GM12875 (cell line): ENCODE measurements around the gene ANXA4.
"Not testable (repeated sequence)": the region's sequence is repeated elsewhere in the genome, so short reads cannot be mapped to it uniquely, and the experiment has no call there.

ENCODE experiments used
- H3K4me3 ChIP-seq: one replicate; pipeline ENCODE4 v1.5.1; 2011; ENCODE audit warnings: low read depth, low read length, control low read depth
- CTCF ChIP-seq: IDR thresholded peaks from 2 replicates; pipeline ENCODE4 v1.5.1; 2011; ENCODE audit warnings: low read depth, mild to moderate bottlenecking, control low read depth, inconsistent platforms, low read length, moderate library complexity, borderline replicate concordance; ENCODE audit not compliant: insufficient read depth

Gene ANXA4

GRCh38 chr2:69817729-69818501, 76.0 kb downstream of the ANXA4 start:
- no peak for TF ChIP-seq CTCF
- no peak overlapping the region for H3K4me3 ChIP-seq

- H3K4me3 ChIP-seq: no peak overlapping the region
- TF ChIP-seq CTCF: no peak
Measured at GRCh38 chr2:69827796-69828540, 86.0 kb downstream of the ANXA4 start.

GRCh38 chr2:69828938-69829255, 87.0 kb downstream of the ANXA4 start:
- TF ChIP-seq CTCF: no peak
- peak overlapping the region; percentile 86 for H3K4me3 ChIP-seq

GRCh38 chr2:69829256-69830044, 87.5 kb downstream of the ANXA4 start, which contains the start of gene GMCL1:
TSS of gene GMCL1 (plus strand) at chr2:69829660. CDS start at chr2:69829893, 233 bp downstream.
- peak within 1 kb of the TSS; percentile 86 for H3K4me3 ChIP-seq
- no peak for TF ChIP-seq CTCF

- peak overlapping the region; percentile 86 for H3K4me3 ChIP-seq
- TF ChIP-seq CTCF: no peak
Measured at GRCh38 chr2:69830045-69830905, 88.3 kb downstream of the ANXA4 start.

- not testable (repeated sequence) for H3K4me3 ChIP-seq
Measured at GRCh38 chr2:69830906-69831241, 88.9 kb downstream of the ANXA4 start.
